ENCODE data around the gene XCL2. TPM values are rescaled to one million over a fixed set of nuclear protein-coding genes. Genes with fewer than 3 reads are reported as not detected.
"Not testable (repeated sequence)": the region's sequence is repeated elsewhere in the genome, so short reads cannot be mapped to it uniquely, and the experiment has no call there.

The XCL2 gene
- total RNA-seq, 2 experiments from 2014 or later: not detected

DNA sequence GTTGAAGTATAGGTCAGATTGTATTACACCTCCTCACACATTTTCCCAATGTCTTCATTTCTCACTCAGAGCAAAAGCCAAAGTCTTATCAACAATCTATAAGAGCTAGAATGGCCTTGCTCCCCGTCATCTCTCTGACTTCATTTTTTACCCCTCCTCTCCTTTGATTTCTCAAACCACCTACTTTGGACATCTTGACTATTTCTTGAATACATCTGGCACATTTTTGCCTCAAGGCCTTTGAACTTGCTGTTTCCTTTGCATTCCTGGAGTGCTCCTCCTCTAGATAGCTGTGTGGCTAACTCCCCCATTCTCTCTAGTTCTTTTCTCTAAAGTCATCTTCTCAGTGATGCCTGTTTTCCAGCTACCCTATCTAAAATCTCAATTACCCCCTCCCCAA, 7.2 kb upstream of the XCL2 start:
- Histone ChIP-seq H3K27ac (ENCODE audit: low read depth, low read length, poor library complexity, severe bottlenecking) (no peak overlapping the region), H2AFZ (ENCODE audit: low read length) (no peak overlapping the region), H3K9me3 (ENCODE audit: low read length) (no peaks in the 10 kb centered on the region), H3K4me1 (ENCODE audit: insufficient read depth, low read length, poor library complexity, severe bottlenecking) (no peaks in the 10 kb centered on the region), H3K4me2 (ENCODE audit: low read length) (no peak overlapping the region), H3K36me3 (ENCODE audit: insufficient read depth, low read length) (no peaks in the 10 kb centered on the region), H3K9me2 (ENCODE audit: insufficient read depth, low read length) (no peaks in the 10 kb centered on the region), H4K20me1 (ENCODE audit: insufficient read depth, low read length) (no peaks in the 10 kb centered on the region), H3K79me2 (ENCODE audit: insufficient read depth, low read depth, low read length) (no peaks in the 10 kb centered on the region), H3K4me3 (ENCODE audit: low read depth, low read length, poor library complexity, severe bottlenecking) (no peak overlapping the region)
- no peak for TF ChIP-seq EZH2phosphoT487 (IDR thresholded peaks at IDR 0.05; ENCODE audit: borderline replicate concordance, low read depth, low read length)
- TF ChIP-seq, protein P1, sequence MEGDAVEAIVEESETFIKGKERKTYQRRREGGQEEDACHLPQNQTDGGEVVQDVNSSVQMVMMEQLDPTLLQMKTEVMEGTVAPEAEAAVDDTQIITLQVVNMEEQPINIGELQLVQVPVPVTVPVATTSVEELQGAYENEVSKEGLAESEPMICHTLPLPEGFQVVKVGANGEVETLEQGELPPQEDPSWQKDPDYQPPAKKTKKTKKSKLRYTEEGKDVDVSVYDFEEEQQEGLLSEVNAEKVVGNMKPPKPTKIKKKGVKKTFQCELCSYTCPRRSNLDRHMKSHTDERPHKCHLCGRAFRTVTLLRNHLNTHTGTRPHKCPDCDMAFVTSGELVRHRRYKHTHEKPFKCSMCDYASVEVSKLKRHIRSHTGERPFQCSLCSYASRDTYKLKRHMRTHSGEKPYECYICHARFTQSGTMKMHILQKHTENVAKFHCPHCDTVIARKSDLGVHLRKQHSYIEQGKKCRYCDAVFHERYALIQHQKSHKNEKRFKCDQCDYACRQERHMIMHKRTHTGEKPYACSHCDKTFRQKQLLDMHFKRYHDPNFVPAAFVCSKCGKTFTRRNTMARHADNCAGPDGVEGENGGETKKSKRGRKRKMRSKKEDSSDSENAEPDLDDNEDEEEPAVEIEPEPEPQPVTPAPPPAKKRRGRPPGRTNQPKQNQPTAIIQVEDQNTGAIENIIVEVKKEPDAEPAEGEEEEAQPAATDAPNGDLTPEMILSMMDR (conservative IDR thresholded peaks at IDR 0.05; ENCODE audit: low read length): no peak
- no peak for DNase-seq (ENCODE audit: low spot score)
- ChIA-PET POLR2A (interaction anchor here (0.8 kb wide), 1 partner anchor 8 kb away, joined by 3 read pairs; no protein-coding TSS in a partner anchor), CTCF (ENCODE audit: unreplicated experiment) (no interaction called here)
- intact Hi-C loops (cut with micrococcal nuclease; ENCODE audit: unreplicated experiment): no loop called here
- no TSS peak for BruUV-seq (replicated peaks)

DNA sequence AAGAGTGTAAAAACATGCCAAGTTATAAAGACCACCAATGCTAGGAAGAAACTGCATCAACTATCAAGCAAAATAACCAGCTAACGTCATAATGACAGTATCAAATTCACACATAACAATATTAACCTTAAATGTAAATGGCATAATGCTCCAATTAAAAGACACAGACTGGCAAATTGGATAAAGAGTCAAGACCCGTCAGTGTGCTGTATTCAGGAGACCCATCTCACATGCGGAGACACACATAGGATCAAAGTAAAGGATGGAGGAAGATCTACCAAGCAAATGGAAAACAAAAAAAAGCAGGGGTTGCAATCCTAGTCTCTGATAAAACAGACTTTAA, 2.7 kb upstream of the XCL2 start:
- H2AFZ ChIP-seq (ENCODE audit: low read length); intact Hi-C loops (cut with micrococcal nuclease; ENCODE audit: unreplicated experiment); H3K36me3 ChIP-seq (ENCODE audit: insufficient read depth, low read length); H3K4me2 ChIP-seq (ENCODE audit: low read length); H3K9me2 ChIP-seq (ENCODE audit: insufficient read depth, low read length); H3K79me2 ChIP-seq (ENCODE audit: insufficient read depth, low read depth, low read length); H3K4me1 ChIP-seq (ENCODE audit: insufficient read depth, low read length, poor library complexity, severe bottlenecking); H3K4me3 ChIP-seq (ENCODE audit: low read depth, low read length, poor library complexity, severe bottlenecking); H3K27ac ChIP-seq (ENCODE audit: low read depth, low read length, poor library complexity, severe bottlenecking); BruUV-seq (replicated peaks); CTCF ChIA-PET (ENCODE audit: unreplicated experiment); H4K20me1 ChIP-seq (ENCODE audit: insufficient read depth, low read length); POLR2A ChIA-PET; H3K9me3 ChIP-seq (ENCODE audit: low read length); DNase-seq (ENCODE audit: low spot score): not testable (repeated sequence)

DNA sequence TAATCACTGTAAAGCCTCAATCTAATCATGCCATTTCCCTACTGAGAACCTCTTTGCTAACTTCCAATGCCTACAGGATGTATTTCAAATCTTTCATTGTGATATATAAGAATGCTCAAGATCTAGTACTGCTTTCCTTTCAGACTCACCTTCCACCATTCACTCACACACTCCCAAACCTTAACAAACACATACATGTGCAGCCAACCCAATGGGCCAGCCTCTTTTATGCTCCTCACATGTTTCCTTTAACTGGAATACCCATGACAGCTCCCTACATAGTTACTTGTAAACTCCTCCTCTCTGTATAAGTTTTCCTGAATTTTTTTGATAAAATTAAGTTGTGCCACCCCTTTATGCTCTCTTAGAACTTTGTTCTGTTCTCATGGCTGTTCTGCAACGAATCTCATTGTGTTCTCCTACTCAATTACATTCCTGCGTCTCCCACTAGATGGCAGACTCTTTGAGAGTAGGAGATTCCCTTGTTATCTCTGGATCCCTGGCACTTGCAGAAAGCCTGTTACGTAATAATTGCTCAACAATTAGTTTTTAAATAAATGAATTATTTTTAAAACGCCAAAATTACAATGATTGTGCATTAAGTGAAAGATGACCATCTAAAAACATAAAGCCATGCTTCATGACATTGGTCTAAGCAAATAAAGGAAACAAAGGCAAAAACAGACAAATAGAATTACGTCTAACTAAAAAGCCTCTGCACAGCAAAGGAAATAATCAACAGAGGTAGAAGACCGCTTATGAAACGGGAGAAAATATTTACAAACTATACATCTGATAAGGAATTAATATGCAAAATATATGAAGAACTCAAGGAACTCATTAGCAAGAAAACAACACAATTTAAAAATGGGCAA, 2.1 kb upstream of the XCL2 start:
- intact Hi-C loops (cut with micrococcal nuclease; ENCODE audit: unreplicated experiment); H3K9me3 ChIP-seq (ENCODE audit: low read length); H3K9me2 ChIP-seq (ENCODE audit: insufficient read depth, low read length); H3K4me1 ChIP-seq (ENCODE audit: insufficient read depth, low read length, poor library complexity, severe bottlenecking); H3K4me3 ChIP-seq (ENCODE audit: low read depth, low read length, poor library complexity, severe bottlenecking); BruUV-seq (replicated peaks); H3K4me2 ChIP-seq (ENCODE audit: low read length); H3K79me2 ChIP-seq (ENCODE audit: insufficient read depth, low read depth, low read length); H3K36me3 ChIP-seq (ENCODE audit: insufficient read depth, low read length); DNase-seq (ENCODE audit: low spot score); H4K20me1 ChIP-seq (ENCODE audit: insufficient read depth, low read length); H2AFZ ChIP-seq (ENCODE audit: low read length); CTCF ChIA-PET (ENCODE audit: unreplicated experiment); H3K27ac ChIP-seq (ENCODE audit: low read depth, low read length, poor library complexity, severe bottlenecking): not testable (repeated sequence)
- TF ChIP-seq, protein P1 (conservative IDR thresholded peaks at IDR 0.05; ENCODE audit: low read length): peak; percentile 54
- POLR2A ChIA-PET: interaction anchor here (0.6 kb wide), 1 partner anchor 15 kb away, joined by 3 read pairs; no protein-coding TSS in a partner anchor

DNA sequence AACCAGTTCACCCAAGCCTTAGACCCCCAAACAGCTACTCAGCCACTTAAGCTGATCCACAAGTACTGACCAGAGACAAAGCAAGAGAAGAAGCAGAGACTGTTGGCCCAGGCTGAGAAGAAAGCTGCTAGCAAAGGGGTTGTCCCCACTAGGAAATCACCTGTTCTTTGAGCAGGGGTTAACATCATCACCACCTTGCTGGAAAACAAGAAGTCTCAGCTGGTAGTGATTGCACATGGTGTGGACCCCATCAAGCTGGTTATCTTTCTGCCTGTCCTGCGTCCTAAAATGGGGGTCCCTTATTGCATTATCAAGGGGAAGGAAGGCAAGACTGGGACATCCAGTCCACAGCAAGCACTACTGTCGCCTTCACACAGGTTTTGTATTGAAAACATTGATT, 819 bp downstream of the XCL2 start:
- H3K79me2 ChIP-seq (ENCODE audit: insufficient read depth, low read depth, low read length); H4K20me1 ChIP-seq (ENCODE audit: insufficient read depth, low read length); H3K27ac ChIP-seq (ENCODE audit: low read depth, low read length, poor library complexity, severe bottlenecking); CTCF ChIA-PET (ENCODE audit: unreplicated experiment); BruUV-seq (replicated peaks); H3K9me3 ChIP-seq (ENCODE audit: low read length); H3K9me2 ChIP-seq (ENCODE audit: insufficient read depth, low read length); DNase-seq (ENCODE audit: low spot score); H2AFZ ChIP-seq (ENCODE audit: low read length); H3K4me3 ChIP-seq (ENCODE audit: low read depth, low read length, poor library complexity, severe bottlenecking); intact Hi-C loops (cut with micrococcal nuclease; ENCODE audit: unreplicated experiment); H3K4me2 ChIP-seq (ENCODE audit: low read length); H3K4me1 ChIP-seq (ENCODE audit: insufficient read depth, low read length, poor library complexity, severe bottlenecking); H3K36me3 ChIP-seq (ENCODE audit: insufficient read depth, low read length): not testable (repeated sequence)
- POLR2A ChIA-PET: interaction anchor here (0.6 to 0.7 kb wide), 2 partner anchors 12 to 299 kb away, joined by 3 read pairs; no protein-coding TSS in a partner anchor

DNA sequence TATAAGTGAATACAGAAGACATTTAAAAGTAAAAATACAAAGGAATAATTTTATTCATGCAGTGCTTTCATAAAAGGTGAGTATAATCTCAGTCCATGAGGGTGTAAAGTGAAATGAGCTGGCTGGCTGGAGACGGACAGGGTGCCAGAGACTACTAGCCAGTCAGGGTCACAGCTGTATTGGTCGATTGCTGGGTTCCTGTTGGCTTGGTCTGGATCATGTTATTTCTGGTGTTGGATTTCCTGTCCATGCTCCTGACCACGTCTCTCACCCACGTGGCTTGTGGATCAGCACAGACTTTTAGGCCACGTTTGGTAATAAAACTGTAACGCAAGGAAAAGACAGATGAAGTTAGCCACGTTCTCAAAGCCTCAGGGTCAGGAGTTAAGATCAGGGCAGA, 3.0 kb downstream of the XCL2 start:
- intact Hi-C loops (cut with micrococcal nuclease; ENCODE audit: unreplicated experiment); H3K9me3 ChIP-seq (ENCODE audit: low read length); H3K36me3 ChIP-seq (ENCODE audit: insufficient read depth, low read length): not testable (repeated sequence)

More for the DNA sequence above, 3.0 kb downstream of the XCL2 start:
- H3K4me3 ChIP-seq (ENCODE audit: low read depth, low read length, poor library complexity, severe bottlenecking); BruUV-seq (replicated peaks); H3K9me2 ChIP-seq (ENCODE audit: insufficient read depth, low read length); DNase-seq (ENCODE audit: low spot score); H3K4me2 ChIP-seq (ENCODE audit: low read length); CTCF ChIA-PET (ENCODE audit: unreplicated experiment); POLR2A ChIA-PET; H3K79me2 ChIP-seq (ENCODE audit: insufficient read depth, low read depth, low read length); H4K20me1 ChIP-seq (ENCODE audit: insufficient read depth, low read length); H3K27ac ChIP-seq (ENCODE audit: low read depth, low read length, poor library complexity, severe bottlenecking); H3K4me1 ChIP-seq (ENCODE audit: insufficient read depth, low read length, poor library complexity, severe bottlenecking); H2AFZ ChIP-seq (ENCODE audit: low read length): not testable (repeated sequence)

Measured in OCI-LY7 (cell line).